ENCODE results near the gene SHISAL2B.
"Not testable (repeated sequence)": the region's sequence is repeated elsewhere in the genome, so short reads cannot be mapped to it uniquely, and the experiment has no call there.

The SHISAL2B gene

DNA sequence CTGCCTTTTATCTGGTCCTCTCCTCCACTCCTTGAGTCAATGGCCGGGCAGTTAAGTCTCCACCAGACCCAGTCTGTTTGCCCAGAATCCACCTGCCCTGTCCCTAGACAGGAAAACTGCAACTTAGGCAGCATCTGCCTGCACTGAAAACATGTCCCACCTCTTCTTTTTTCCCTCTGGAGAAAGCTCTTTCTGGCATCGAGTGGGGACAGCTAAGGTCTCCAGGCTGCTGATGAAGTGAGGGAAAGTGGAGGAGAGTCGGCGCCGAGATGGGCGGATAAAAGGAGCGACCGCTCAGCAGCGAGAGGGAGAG is 243 bp upstream of the SHISAL2B start:
- in situ Hi-C loops (cut with HindIII; ENCODE audit: low sequenced_read_pairs) = no loop called here
- peak overlapping the region; percentile 14 for H3K4me3 ChIP-seq (ENCODE audit: low read depth, low read length)

DNA sequence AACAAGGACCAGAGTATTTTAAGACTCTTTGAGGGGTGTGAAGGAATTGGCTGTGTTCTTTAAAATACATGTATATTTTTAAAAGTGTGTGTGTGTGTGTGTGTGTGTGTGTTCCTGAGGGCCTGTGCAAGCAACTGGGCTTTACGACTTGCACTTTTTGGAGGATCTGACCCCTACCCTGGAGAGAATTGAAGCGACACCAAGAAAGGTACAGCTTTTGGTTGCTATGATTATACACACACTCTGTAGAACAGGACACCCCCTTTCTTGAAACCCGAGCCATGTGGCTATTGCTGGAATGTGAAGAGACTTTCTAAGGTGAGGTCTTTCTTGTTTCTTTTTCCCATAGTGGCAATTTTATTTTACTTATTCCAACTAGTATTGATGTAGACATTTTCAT is 988 bp downstream of the SHISAL2B start:
- in situ Hi-C loops (cut with HindIII; ENCODE audit: low sequenced_read_pairs) = no loop called here
- H3K4me3 ChIP-seq (ENCODE audit: low read depth, low read length) = no peak overlapping the region
- TF ChIP-seq CTCF (IDR thresholded peaks at IDR 0.05; ENCODE audit: low read depth, low read length) = no peak
- DNase-seq (ENCODE audit: low read depth, low spot score) = no peak

More for the DNA sequence above, 243 bp upstream of the SHISAL2B start:
- TF ChIP-seq CTCF (IDR thresholded peaks at IDR 0.05; ENCODE audit: low read depth, low read length) = no peak
- DNase-seq (ENCODE audit: low read depth, low spot score) = no peak

- no peak for DNase-seq (ENCODE audit: low read depth, low spot score)
- H3K4me3 ChIP-seq (ENCODE audit: low read depth, low read length) = no peak overlapping the region
- no peak for TF ChIP-seq CTCF (IDR thresholded peaks at IDR 0.05; ENCODE audit: low read depth, low read length)
- in situ Hi-C loops (cut with HindIII; ENCODE audit: low sequenced_read_pairs) = no loop called here
These were observed 3.3 kb downstream of the SHISAL2B start for GRCh38 chr5:64693636-64694035.

- H3K4me3 ChIP-seq (ENCODE audit: low read depth, low read length); in situ Hi-C loops (cut with HindIII; ENCODE audit: low sequenced_read_pairs); DNase-seq (ENCODE audit: low read depth, low spot score): not testable (repeated sequence)
These were observed 6.1 kb downstream of the SHISAL2B start for GRCh38 chr5:64696414-64696813.

GRCh38 chr5:64700765-64701164 is 10.5 kb downstream of the SHISAL2B start:
- no peak for DNase-seq (ENCODE audit: low read depth, low spot score)
- in situ Hi-C loops (cut with HindIII; ENCODE audit: low sequenced_read_pairs) = no loop called here
- no peak for TF ChIP-seq CTCF (IDR thresholded peaks at IDR 0.05; ENCODE audit: low read depth, low read length)
- no peak overlapping the region for H3K4me3 ChIP-seq (ENCODE audit: low read depth, low read length)

GRCh38 chr5:64706074-64706473 is 15.8 kb downstream of the SHISAL2B start:
- in situ Hi-C loops (cut with HindIII; ENCODE audit: low sequenced_read_pairs); DNase-seq (ENCODE audit: low read depth, low spot score); H3K4me3 ChIP-seq (ENCODE audit: low read depth, low read length): not testable (repeated sequence)

GRCh38 chr5:64707191-64707590 is 16.9 kb downstream of the SHISAL2B start:
- DNase-seq (ENCODE audit: low read depth, low spot score) = no peak

GRCh38 chr5:64714495-64714894 is 24.2 kb downstream of the SHISAL2B start:
- H3K4me3 ChIP-seq (ENCODE audit: low read depth, low read length); in situ Hi-C loops (cut with HindIII; ENCODE audit: low sequenced_read_pairs); DNase-seq (ENCODE audit: low read depth, low spot score): not testable (repeated sequence)

More at GRCh38 chr5:64707191-64707590, 16.9 kb downstream of the SHISAL2B start:
- TF ChIP-seq CTCF (IDR thresholded peaks at IDR 0.05; ENCODE audit: low read depth, low read length) = no peak
- in situ Hi-C loops (cut with HindIII; ENCODE audit: low sequenced_read_pairs) = no loop called here
- no peak overlapping the region for H3K4me3 ChIP-seq (ENCODE audit: low read depth, low read length)
